ENCODE measurements around the gene ABCG1. TPM values are rescaled to one million over a fixed set of nuclear protein-coding genes. Genes with fewer than 3 reads are reported as not detected.

Gene ABCG1
- polyA plus RNA-seq, 2 of the 4 experiments (the other 2 are of a cell fraction): 2.3 to 5.1 TPM

- FAIRE-seq: no peak
- Histone ChIP-seq H3K4me3 (no peak overlapping the region), H3K9me3 (no peaks in the 10 kb centered on the region), H3K27ac (no peak overlapping the region), H3K4me2 (no peak overlapping the region), H3K4me1 (no peaks in the 10 kb centered on the region)
- no peak for ATAC-seq
- CTCF ChIA-PET: interaction anchor here (1.0 to 1.3 kb wide), 4 partner anchors 10 to 130 kb away, joined by 3 to 8 read pairs (median 4); no protein-coding TSS in a partner anchor
- 71% methylated on average over 13 of the region's 13 CpGs for WGBS (ENCODE audit: missing lambda C conversion rate)
- TF ChIP-seq RFX5 (IDR thresholded peaks at IDR 0.05) (no peak), MAZ (IDR thresholded peaks at IDR 0.05; ENCODE audit: borderline replicate concordance, low read depth, low read length) (no peak), RARB (CRISPR knock-in tag; IDR thresholded peaks at IDR 0.05) (no peak), BHLHE40 (IDR thresholded peaks at IDR 0.05; ENCODE audit: low read depth, low read length) (no peak), CEBPB (IDR thresholded peaks at IDR 0.05) (no peak), HOXB13 (CRISPR knock-in tag; IDR thresholded peaks at IDR 0.05; ENCODE audit: low read depth) (no peak), PBX3 (IDR thresholded peaks at IDR 0.05) (no peak), EP300 (IDR thresholded peaks at IDR 0.05) (no peak), NFE2L2 (conservative IDR thresholded peaks at IDR 0.05; ENCODE audit: low read length) (no peak)
- POLR2A ChIA-PET: no interaction called here
- DNase-seq (ENCODE audit: low read depth in 1 of 2, low spot score in 1 of 2): no peak
Observed at GRCh38 chr21:42276076-42276475, 57.1 kb downstream of the ABCG1 start.

- H3K27ac ChIP-seq: no peak overlapping the region
- no peak for DNase-seq (ENCODE audit: low read depth in 1 of 2, low spot score in 1 of 2)
- FAIRE-seq: no peak
- no peak overlapping the region for H3K4me2 ChIP-seq
- H3K4me1 ChIP-seq: no peaks in the 10 kb centered on the region
- no peak for ATAC-seq
- 85% methylated on average over 7 of the region's 17 CpGs for WGBS (ENCODE audit: missing lambda C conversion rate)
- ChIA-PET POLR2A (no interaction called here), CTCF (interaction anchor here (1.0 to 1.3 kb wide), 4 partner anchors 9 to 131 kb away, joined by 3 to 8 read pairs (median 4); no protein-coding TSS in a partner anchor)
- no peaks in the 10 kb centered on the region for H3K9me3 ChIP-seq
- no peak overlapping the region for H3K4me3 ChIP-seq
- TF ChIP-seq HEYL (CRISPR knock-in tag; IDR thresholded peaks at IDR 0.05): no peak
- TF ChIP-seq CBX8 (IDR thresholded peaks at IDR 0.05): no peak
- TF ChIP-seq ZC3H11A (IDR thresholded peaks at IDR 0.05): no peak
- TF ChIP-seq USF2 (IDR thresholded peaks at IDR 0.05): no peak
- TF ChIP-seq ESRRA (IDR thresholded peaks at IDR 0.05; ENCODE audit: borderline replicate concordance, low read length): no peak
- TF ChIP-seq SREBF2 (IDR thresholded peaks at IDR 0.05): no peak
- TF ChIP-seq MAFK (IDR thresholded peaks at IDR 0.05; ENCODE audit: partially characterized antibody): no peak
- TF ChIP-seq JUN (IDR thresholded peaks at IDR 0.05): no peak
- no peak for TF ChIP-seq MYC (IDR thresholded peaks at IDR 0.05; ENCODE audit: borderline replicate concordance, low read length)
- TF ChIP-seq GATA3 (IDR thresholded peaks at IDR 0.05; ENCODE audit: borderline replicate concordance): no peak
- TF ChIP-seq, protein P1, sequence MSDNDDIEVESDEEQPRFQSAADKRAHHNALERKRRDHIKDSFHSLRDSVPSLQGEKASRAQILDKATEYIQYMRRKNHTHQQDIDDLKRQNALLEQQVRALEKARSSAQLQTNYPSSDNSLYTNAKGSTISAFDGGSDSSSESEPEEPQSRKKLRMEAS (IDR thresholded peaks at IDR 0.05): no peak
- TF ChIP-seq FOSB (CRISPR knock-in tag; IDR thresholded peaks at IDR 0.05): no peak
- TF ChIP-seq RFX5 (IDR thresholded peaks at IDR 0.05): no peak
- TF ChIP-seq PHF8 (IDR thresholded peaks at IDR 0.05; ENCODE audit: borderline replicate concordance, low read depth): no peak
Observed at GRCh38 chr21:42276526-42277154, 57.7 kb downstream of the ABCG1 start.

DNA sequence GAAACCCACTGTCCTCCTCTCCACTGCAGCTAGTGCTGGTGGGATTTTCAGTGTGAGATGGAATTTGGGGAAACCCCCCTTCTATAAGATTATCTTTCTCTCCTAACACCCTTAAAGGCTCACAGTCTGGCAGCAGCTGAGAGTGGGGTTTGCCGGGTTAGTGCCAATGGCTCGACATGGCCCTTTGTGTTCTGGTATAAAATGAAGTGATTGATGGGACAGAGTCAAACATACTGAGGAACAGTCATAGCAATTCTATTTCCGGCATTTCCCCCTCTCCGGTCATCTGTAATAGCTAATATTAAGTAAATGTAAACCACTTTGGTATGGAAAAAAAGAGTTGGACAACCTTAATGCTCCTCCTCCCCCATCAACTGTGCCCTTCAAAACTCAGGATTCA lies 58.7 kb downstream of the ABCG1 start:
- ATAC-seq: no peak
- WGBS (ENCODE audit: missing lambda C conversion rate): 57% methylated on average over 4 of the region's 4 CpGs
- Histone ChIP-seq H3K4me2 (no peak overlapping the region), H3K27ac (no peak overlapping the region), H3K4me1 (no peaks in the 10 kb centered on the region), H3K4me3 (no peak overlapping the region), H3K9me3 (no peaks in the 10 kb centered on the region)
- no peak for FAIRE-seq
- ChIA-PET POLR2A (no interaction called here), CTCF (no interaction called here)
- TF ChIP-seq RNF2 (IDR thresholded peaks at IDR 0.05; ENCODE audit: borderline replicate concordance, low read depth): no peak
- DNase-seq (ENCODE audit: low read depth in 1 of 2, low spot score in 1 of 2): no peak
